WERI-Rb-1 (cell line): ENCODE measurements around the gene GRK4.
A peak's percentile ranks its signal among the peaks of the same experiment; 100 is the strongest.
"Not testable (repeated sequence)": the region's sequence is repeated elsewhere in the genome, so short reads cannot be mapped to it uniquely, and the experiment has no call there.

Source experiments
- DNase-seq: peaks from one replicate; pipeline ENCODE4 v3.0.0-alpha.2; 2020
- H3K27ac ChIP-seq: fragments of 250-450 bp; sonication (Bioruptor Pico); 2 replicates; pipeline ENCODE4 v1.5.1; 2020; ENCODE audit warnings: mild to moderate bottlenecking, moderate library complexity
- H3K27me3 ChIP-seq: fragments of 250-450 bp; sonication (Bioruptor Pico); 2 replicates; pipeline ENCODE4 v1.5.1; 2021; ENCODE audit warnings: mild to moderate bottlenecking, low read depth, moderate library complexity; ENCODE audit not compliant: insufficient read depth, severe bottlenecking
- H3K36me3 ChIP-seq: fragments of 250-450 bp; sonication (Bioruptor Pico); 2 replicates; pipeline ENCODE4 v1.5.1; 2020; ENCODE audit warnings: mild to moderate bottlenecking, moderate library complexity
- H3K4me3 ChIP-seq: 2 replicates; pipeline ENCODE4 v1.5.1; 2011; ENCODE audit warnings: low read depth, mild to moderate bottlenecking, control low read depth, low read length
- H3K9me3 ChIP-seq: fragments of 250-450 bp; sonication (Bioruptor Pico); 2 replicates; pipeline ENCODE4 v1.5.1; 2021; ENCODE audit warnings: mild to moderate bottlenecking, moderate library complexity; ENCODE audit not compliant: severe bottlenecking
- TF ChIP-seq, protein P1 (sequence below): IDR thresholded peaks from 2 replicates; pipeline ENCODE4 v1.5.1; 2011; ENCODE audit warnings: low read depth, mild to moderate bottlenecking, control low read depth, inconsistent platforms, low read length

The GRK4 gene

GRCh38 chr4:2963175-2963965 lies at the start of gene GRK4, which contains the start of gene NOP14:
Gene GRK4, plus strand, starts transcription at chr4:2963571. Its CDS starts 500 bp downstream, at chr4:2964071.
Gene NOP14, minus strand, starts transcription at chr4:2963406. Its CDS starts 87 bp downstream, at chr4:2963319.
- Histone ChIP-seq H3K36me3 (peaks cover 47% of the 10 kb centered on the region), H3K9me3 (no peaks in the 10 kb centered on the region), H3K27ac (peak within 1 kb of the TSS; percentile 94), H3K4me3 (peak within 1 kb of the TSS; percentile 63), H3K27me3 (no peaks in the 10 kb centered on the region)
- DNase-seq = peak; percentile 99
- TF ChIP-seq, protein P1, sequence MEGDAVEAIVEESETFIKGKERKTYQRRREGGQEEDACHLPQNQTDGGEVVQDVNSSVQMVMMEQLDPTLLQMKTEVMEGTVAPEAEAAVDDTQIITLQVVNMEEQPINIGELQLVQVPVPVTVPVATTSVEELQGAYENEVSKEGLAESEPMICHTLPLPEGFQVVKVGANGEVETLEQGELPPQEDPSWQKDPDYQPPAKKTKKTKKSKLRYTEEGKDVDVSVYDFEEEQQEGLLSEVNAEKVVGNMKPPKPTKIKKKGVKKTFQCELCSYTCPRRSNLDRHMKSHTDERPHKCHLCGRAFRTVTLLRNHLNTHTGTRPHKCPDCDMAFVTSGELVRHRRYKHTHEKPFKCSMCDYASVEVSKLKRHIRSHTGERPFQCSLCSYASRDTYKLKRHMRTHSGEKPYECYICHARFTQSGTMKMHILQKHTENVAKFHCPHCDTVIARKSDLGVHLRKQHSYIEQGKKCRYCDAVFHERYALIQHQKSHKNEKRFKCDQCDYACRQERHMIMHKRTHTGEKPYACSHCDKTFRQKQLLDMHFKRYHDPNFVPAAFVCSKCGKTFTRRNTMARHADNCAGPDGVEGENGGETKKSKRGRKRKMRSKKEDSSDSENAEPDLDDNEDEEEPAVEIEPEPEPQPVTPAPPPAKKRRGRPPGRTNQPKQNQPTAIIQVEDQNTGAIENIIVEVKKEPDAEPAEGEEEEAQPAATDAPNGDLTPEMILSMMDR = peak; percentile 22

DNA sequence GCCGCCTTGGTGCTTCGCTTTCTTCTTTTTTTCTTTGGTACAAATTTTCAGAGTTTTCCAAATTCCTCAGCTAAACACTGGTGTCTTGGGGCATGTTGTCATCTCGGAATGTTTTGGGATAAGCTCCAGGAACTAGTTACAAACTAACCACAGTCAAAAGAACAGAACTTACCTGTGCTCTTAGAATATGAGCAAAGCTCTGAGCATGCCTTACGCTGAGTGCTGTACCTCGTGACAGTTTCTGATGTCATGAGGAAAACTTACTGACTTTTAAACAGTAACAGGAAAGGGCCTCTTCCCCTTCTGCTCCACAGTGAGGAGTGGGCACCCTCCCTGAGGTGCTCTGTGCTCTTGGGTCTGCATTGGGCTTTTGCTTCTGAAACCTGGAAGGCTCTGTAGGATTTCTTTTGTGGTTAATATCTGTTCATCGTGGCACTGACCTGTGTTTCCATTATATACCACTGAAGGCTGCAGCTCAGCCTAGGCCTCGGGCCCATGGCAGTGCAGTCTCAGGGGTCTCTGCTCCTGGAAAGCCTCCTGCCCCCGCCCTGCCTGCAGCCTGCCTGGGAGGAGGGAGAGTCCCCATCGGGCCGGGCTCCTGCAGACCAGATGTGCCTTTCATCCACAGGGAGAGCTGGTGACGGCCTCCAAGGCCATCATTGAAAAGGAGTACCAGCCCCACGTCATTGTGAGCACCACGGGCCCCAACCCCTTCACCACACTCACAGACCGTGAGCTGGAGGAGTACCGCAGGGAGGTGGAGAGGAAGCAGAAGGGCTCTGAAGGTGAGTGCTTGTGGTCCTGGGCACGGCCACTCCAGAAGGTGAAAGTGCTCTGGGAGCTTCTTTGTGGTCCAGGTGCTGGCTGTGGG lies 48.9 kb upstream of the GRK4 start:
- TF ChIP-seq, protein P1 = 0 out of 2 replicates have a peak, but pooled peaks have one; percentile 1
- peaks cover 80% of the 10 kb centered on the region for H3K36me3 ChIP-seq
- no peak overlapping the region for H3K27ac ChIP-seq

DNA sequence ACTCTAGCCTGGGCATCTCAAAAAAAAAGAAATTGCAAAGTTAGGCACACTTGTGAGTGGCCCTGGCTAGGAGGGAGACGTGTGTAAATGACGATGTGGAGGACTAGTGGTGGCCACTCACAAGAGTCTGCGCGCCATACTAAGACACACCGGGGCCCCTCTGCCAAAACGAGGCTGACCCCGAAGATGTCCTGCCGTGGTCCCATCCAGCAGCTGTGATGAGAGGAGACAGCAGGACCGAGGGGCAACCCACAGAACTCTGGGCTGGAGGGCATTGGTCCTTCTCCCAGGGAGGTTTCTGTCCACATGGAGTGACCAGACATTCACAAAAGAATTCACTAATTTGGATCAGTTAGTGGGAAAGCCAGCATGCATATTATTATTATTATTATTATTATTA lies 47.6 kb upstream of the GRK4 start:
- Histone ChIP-seq H3K4me3 (no peak overlapping the region), H3K27ac (no peak overlapping the region), H3K27me3 (no peaks in the 10 kb centered on the region), H3K9me3 (no peaks in the 10 kb centered on the region), H3K36me3 (peaks cover 68% of the 10 kb centered on the region)
- no peak for DNase-seq
- TF ChIP-seq, protein P1 = no peak

More for the DNA sequence above, 48.9 kb upstream of the GRK4 start:
- Histone ChIP-seq H3K27me3 (no peaks in the 10 kb centered on the region), H3K9me3 (no peaks in the 10 kb centered on the region), H3K4me3 (no peak overlapping the region)
- no peak for DNase-seq

GRCh38 chr4:2916696-2917095 lies 46.7 kb upstream of the GRK4 start:
- not testable (repeated sequence) for H3K4me3 ChIP-seq, DNase-seq, H3K9me3 ChIP-seq, H3K27ac ChIP-seq, H3K27me3 ChIP-seq
- peaks cover 66% of the 10 kb centered on the region for H3K36me3 ChIP-seq

GRCh38 chr4:2918300-2918699 lies 45.1 kb upstream of the GRK4 start:
- not testable (repeated sequence) for DNase-seq, H3K27ac ChIP-seq, H3K4me3 ChIP-seq, H3K27me3 ChIP-seq, H3K9me3 ChIP-seq
- peaks cover 65% of the 10 kb centered on the region for H3K36me3 ChIP-seq

- DNase-seq, H3K9me3 ChIP-seq, H3K4me3 ChIP-seq, H3K27me3 ChIP-seq, H3K27ac ChIP-seq: not testable (repeated sequence)
- peaks cover 65% of the 10 kb centered on the region for H3K36me3 ChIP-seq
Observed at GRCh38 chr4:2918714-2919113, 44.7 kb upstream of the GRK4 start.

DNA sequence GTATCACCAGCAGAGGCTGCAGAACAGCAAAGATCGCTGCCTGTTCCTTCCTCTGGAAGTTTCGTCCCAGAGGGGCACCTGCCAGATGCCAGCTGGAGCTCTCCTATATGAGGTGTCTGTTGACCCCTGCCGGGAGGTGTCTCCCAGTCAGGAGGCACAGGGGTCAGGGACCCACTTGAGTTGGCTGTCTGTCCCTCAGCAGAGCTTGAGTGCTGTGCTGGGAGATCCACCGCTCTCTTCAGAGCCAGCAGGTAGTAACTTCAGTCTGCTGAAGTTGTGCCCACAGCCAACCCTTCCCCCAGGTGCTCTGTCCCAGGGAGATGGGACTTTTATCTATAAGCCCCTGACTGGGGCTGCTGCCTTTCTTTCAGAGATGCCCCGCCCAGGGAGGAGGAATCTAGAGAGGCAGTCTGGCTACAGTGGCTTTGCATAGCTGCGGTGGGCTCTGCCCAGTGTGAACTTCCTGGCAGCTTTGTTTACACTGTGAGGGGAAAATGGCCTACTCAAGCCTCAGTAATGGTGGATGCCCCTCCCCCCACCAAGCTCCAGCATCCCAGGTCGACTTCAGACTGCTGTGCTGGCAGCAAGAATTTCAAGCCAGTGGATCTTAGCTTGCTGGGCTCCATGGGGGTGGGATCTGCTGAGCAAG lies 40.8 kb upstream of the GRK4 start:
- H3K9me3 ChIP-seq, H3K27ac ChIP-seq, H3K4me3 ChIP-seq, H3K27me3 ChIP-seq, DNase-seq: not testable (repeated sequence)
- H3K36me3 ChIP-seq = peaks cover 73% of the 10 kb centered on the region
